HepG2 (cell line): Measurements from ENCODE around the gene MYO10. TPM values are rescaled to one million over a fixed set of nuclear protein-coding genes. Genes with fewer than 3 reads are reported as not detected.
A peak's percentile ranks its signal among the peaks of the same experiment; 100 is the strongest.

Experiments
- CEBPG ChIP-seq: IDR thresholded peaks from 2 replicates; pipeline ENCODE4 v1.6.1; 2016
- DMAP1 ChIP-seq: IDR thresholded peaks from 2 replicates; pipeline ENCODE4 v1.6.1; 2016
- GATAD2A ChIP-seq: IDR thresholded peaks from 2 replicates; pipeline ENCODE4 v1.6.1; 2016
- KMT2A ChIP-seq: sonication (generic); formaldehyde crosslinking; IDR thresholded peaks from 2 replicates; pipeline ENCODE4 v1.4.0; 2020; ENCODE audit warnings: missing genetic modification reagents
- NR2F1 ChIP-seq, 2 experiments: fragments of 450-650 bp in 1 of 2; formaldehyde crosslinking in 1 of 2; IDR thresholded peaks; 2 replicates each; pipeline versions ENCODE4 v1.5.0 to v1.6.1; 2016 to 2020; ENCODE audit warnings: mild to moderate bottlenecking in 1 of 2, missing compliant biosample characterization in 1 of 2, missing genetic modification reagents in 1 of 2, moderate library complexity in 1 of 2
- PHF5A ChIP-seq: IDR thresholded peaks from one replicate; pipeline ENCODE4 v1.6.1; 2018; ENCODE audit warnings: low read depth, missing genetic modification reagents; ENCODE audit not compliant: unreplicated experiment
- SAP130 ChIP-seq: IDR thresholded peaks from 2 replicates; pipeline ENCODE4 v1.6.1; 2016; ENCODE audit warnings: low read depth
- SMYD3 ChIP-seq: sonication (generic); formaldehyde crosslinking; IDR thresholded peaks from 2 replicates; pipeline ENCODE4 v1.8.1; 2023; ENCODE audit warnings: mild to moderate bottlenecking, missing genetic modification reagents
- ZFP36L1 ChIP-seq: sonication (generic); formaldehyde crosslinking; IDR thresholded peaks from 2 replicates; pipeline ENCODE4 v1.8.0; 2022; ENCODE audit warnings: mild to moderate bottlenecking, missing genetic modification reagents, moderate library complexity
- ZNF205 ChIP-seq: IDR thresholded peaks from 2 replicates; pipeline ENCODE4 v1.6.1; 2018; ENCODE audit warnings: missing biosample characterization, missing genetic modification reagents
- ZNF350 ChIP-seq: sonication (generic); formaldehyde crosslinking; IDR thresholded peaks from 2 replicates; pipeline ENCODE4 v1.4.0; 2020; ENCODE audit warnings: mild to moderate bottlenecking, low read depth, missing genetic modification reagents, borderline replicate concordance
- ZNF501 ChIP-seq: sonication (generic); formaldehyde crosslinking; IDR thresholded peaks from 2 replicates; pipeline ENCODE4 v1.5.1; 2020; ENCODE audit warnings: mild to moderate bottlenecking, moderate library complexity, missing genetic modification reagents
- ZNF512B ChIP-seq: sonication (generic); formaldehyde crosslinking; IDR thresholded peaks from 2 replicates; pipeline ENCODE4 v1.5.1; 2020; ENCODE audit warnings: missing genetic modification reagents, mild to moderate bottlenecking, borderline replicate concordance
- ZNF572 ChIP-seq: sonication (generic); formaldehyde crosslinking; IDR thresholded peaks from 2 replicates; pipeline ENCODE4 v1.5.1; 2020; ENCODE audit warnings: mild to moderate bottlenecking, missing genetic modification reagents
- ZNF687 ChIP-seq: sonication (generic); formaldehyde crosslinking; IDR thresholded peaks from 2 replicates; pipeline ENCODE4 v1.5.1; 2020; ENCODE audit warnings: mild to moderate bottlenecking, missing genetic modification reagents, moderate library complexity
- ZNF879 ChIP-seq: sonication (generic); formaldehyde crosslinking; IDR thresholded peaks from 2 replicates; pipeline ENCODE4 v1.8.1; 2023; ENCODE audit warnings: missing genetic modification reagents
- polyA plus RNA-seq, 8 experiments: library from polyadenylated mRNA; depleted of rRNA in 3 of 8; stranded (reverse) in 7 of 8; unstranded in 1 of 8; fragments of >200 nt; fragmentation: Illumina TruSeq in 4 of 8; extraction: Trizol in 4 of 8; gene quantifications; 2 replicates each; pipeline versions ENCODE4 v1.2.1 to v1.2.3, GENCODE V29; 2011 to 2016; ENCODE audit warnings: low read depth in 4 of 8, missing spikeins in 1 of 8, mixed read lengths in 1 of 8; ENCODE audit not compliant: insufficient read depth in 1 of 8
- total RNA-seq, 5 experiments: library from RNA; depleted of rRNA; stranded (reverse); fragments of >200 nt; fragmentation: Illumina TruSeq; extraction: Trizol; gene quantifications; 2 replicates each; pipeline ENCODE4 v1.2.3, GENCODE V29; 2016; ENCODE audit warnings: low read depth in 1 of 5

Gene MYO10
- total and polyA plus RNA-seq, 2 of the 13 experiments (the other 11 are each of a cell fraction or from before 2014, with no cell fraction given): 4.5 to 14.0 TPM

GRCh38 chr5:16744164-16744880 is 191.8 kb downstream of the MYO10 start (continued):
- no peak for TF ChIP-seq ZNF512B
- no peak for TF ChIP-seq PHF5A (CRISPR knock-in tag)
- peak; percentile 72; the same call in 1 of the 2 replicates for TF ChIP-seq ZNF350 (CRISPR knock-in tag)
- peak; percentile 47 for TF ChIP-seq SAP130 (CRISPR knock-in tag)
- TF ChIP-seq GATAD2A (CRISPR knock-in tag): peak; percentile 65
- no peak for TF ChIP-seq NR2F1 (CRISPR knock-in tag; IDR thresholded peaks at IDR 0.05)
- TF ChIP-seq ZNF687 (CRISPR knock-in tag): peak; percentile 72
- TF ChIP-seq ZNF501 (CRISPR knock-in tag): peak; percentile 19; the same call in 1 of the 2 replicates
- 0 out of 2 replicates have a peak, but pooled peaks have one; percentile 45 for TF ChIP-seq ZFP36L1 (CRISPR knock-in tag)
- TF ChIP-seq ZNF879: no peak
- 0 out of 2 replicates have a peak, but pooled peaks have one; percentile 25 for TF ChIP-seq KMT2A (CRISPR knock-in tag)
- peak; percentile 53; the same call in 1 of the 2 replicates for TF ChIP-seq SMYD3 (CRISPR knock-in tag)
- TF ChIP-seq ZNF572 (CRISPR knock-in tag): 0 out of 2 replicates have a peak, but pooled peaks have one; percentile 51
- 0 out of 2 replicates have a peak, but pooled peaks have one; percentile 31 for TF ChIP-seq DMAP1 (CRISPR knock-in tag)
- no peak for TF ChIP-seq ZNF205 (CRISPR knock-in tag)
- peak; percentile 59 for TF ChIP-seq CEBPG
